Activated naive CD8-positive, alpha-beta T cell treated with anti-CD3 and anti-CD28 coated beads, Interleukin-2, amount 10 ng/mL, durations not matched to agents 7 days and 5 days (primary cell): ENCODE results near the gene SLC35F3. TPM values are rescaled to one million over a fixed set of nuclear protein-coding genes. Genes with fewer than 3 reads are reported as not detected.
"Not testable (repeated sequence)": the region's sequence is repeated elsewhere in the genome, so short reads cannot be mapped to it uniquely, and the experiment has no call there.

Experiments
- ATAC-seq: fragments of 150-1000 bp; cut with Tn5 transposase; one replicate; pipeline ENCODE4 v1.10.0; 2021; ENCODE audit warnings: low read depth, moderate library complexity
- POLR2A ChIA-PET: fragments of 350-600 bp; sonication (Branson Sonifier 250); formaldehyde crosslinking; loops from one replicate; lab custom pipeline; 2021; ENCODE audit warnings: antibody characterized with exemption; lab: Charles Lee
- DNase-seq: peaks from one replicate; pipeline ENCODE4 v3.0.0; 2021
- H3K27ac Mint-ChIP-seq: one replicate; pipeline ENCODE4 v1.8.0; 2022; ENCODE audit warnings: mild to moderate bottlenecking, mixed read lengths
- H3K27me3 Mint-ChIP-seq: one replicate; pipeline ENCODE4 v1.8.0; 2022; ENCODE audit warnings: mild to moderate bottlenecking, moderate library complexity, mixed read lengths
- H3K36me3 Mint-ChIP-seq: one replicate; pipeline ENCODE4 v1.8.0; 2021; ENCODE audit warnings: mild to moderate bottlenecking, mixed read lengths
- H3K4me1 Mint-ChIP-seq: one replicate; pipeline ENCODE4 v1.8.0; 2021; ENCODE audit warnings: mixed read lengths
- H3K4me3 Mint-ChIP-seq: one replicate; pipeline ENCODE4 v1.8.0; 2022; ENCODE audit warnings: mild to moderate bottlenecking, moderate library complexity, mixed read lengths
- H3K9me3 Mint-ChIP-seq: one replicate; pipeline ENCODE4 v1.8.0; 2021; ENCODE audit warnings: mixed read lengths
- total RNA-seq, 2 experiments: library from RNA; stranded (reverse); gene quantifications; one replicate each; pipeline ENCODE4 v1.2.3, GENCODE V29; 2021

The SLC35F3 gene
- total RNA-seq, 2 experiments from 2014 or later: 33.8 to 36.4 TPM

DNA sequence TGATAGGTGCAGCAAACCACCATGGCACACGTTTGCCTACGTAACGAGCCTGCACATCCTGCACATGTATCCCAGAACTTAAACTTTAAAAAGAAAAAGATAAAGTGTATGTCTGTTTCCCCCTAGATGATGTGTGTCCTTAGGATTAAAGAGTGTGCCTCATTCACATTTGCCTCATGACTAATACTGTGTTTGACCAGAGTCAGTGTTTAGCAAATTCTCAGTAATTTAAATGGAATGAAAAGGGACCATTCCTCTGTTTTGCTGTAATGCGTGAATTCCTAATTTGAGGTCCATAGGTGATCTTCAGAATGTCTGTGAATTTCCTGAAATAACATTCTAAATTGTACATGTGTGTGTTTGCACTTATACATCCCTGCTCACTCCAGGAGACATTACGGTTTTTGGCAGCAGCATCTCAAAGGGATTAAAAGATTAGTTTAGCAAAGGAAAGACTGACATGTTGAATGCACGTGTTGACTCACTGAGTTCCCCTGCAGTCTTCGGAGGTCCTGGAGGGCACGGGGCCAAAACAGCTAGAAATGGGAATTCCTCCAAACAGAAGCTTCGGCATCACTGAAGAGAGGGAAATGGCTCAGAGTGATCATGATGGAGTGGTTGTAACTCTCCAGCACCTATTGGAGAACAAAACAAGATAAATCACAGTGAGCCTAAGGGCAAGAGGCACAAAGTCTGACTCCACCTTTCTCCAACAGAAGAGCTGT is 19.1 kb upstream of the SLC35F3 start:
- POLR2A ChIA-PET: no interaction called here

DNA sequence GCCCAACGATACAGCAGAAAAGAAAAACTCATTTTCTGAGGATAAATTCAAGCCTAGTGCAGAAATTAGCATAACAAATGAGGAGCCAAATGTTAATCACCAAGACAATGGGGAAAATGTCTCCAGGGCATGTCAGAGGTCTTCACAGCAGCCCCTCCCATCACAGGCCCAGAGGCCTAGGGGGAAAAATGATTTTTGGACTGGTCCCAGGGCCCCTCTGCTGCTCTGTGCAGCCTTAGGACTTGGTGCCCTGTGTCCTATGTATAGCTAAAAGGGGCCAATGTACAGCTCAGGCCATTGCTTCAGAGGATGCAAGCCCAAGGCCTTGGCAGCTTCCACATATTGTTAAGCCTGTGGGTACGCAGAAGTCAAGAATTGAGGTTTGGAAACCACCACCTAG is 13.3 kb upstream of the SLC35F3 start:
- H3K36me3 Mint-ChIP-seq, H3K4me1 Mint-ChIP-seq, POLR2A ChIA-PET, H3K27me3 Mint-ChIP-seq, H3K27ac Mint-ChIP-seq, ATAC-seq, H3K4me3 Mint-ChIP-seq, DNase-seq: not testable (repeated sequence)
- peaks cover 13% of the 10 kb centered on the region for H3K9me3 Mint-ChIP-seq

More for the DNA sequence above, 19.1 kb upstream of the SLC35F3 start:
- no peak overlapping the region for H3K4me3 Mint-ChIP-seq
- ATAC-seq: no peak
- no peak overlapping the region for H3K27ac Mint-ChIP-seq
- no peaks in the 10 kb centered on the region for H3K27me3 Mint-ChIP-seq
- DNase-seq: no peak
- H3K9me3 Mint-ChIP-seq: peaks cover 10% of the 10 kb centered on the region
- no peaks in the 10 kb centered on the region for H3K4me1 Mint-ChIP-seq
- no peaks in the 10 kb centered on the region for H3K36me3 Mint-ChIP-seq

DNA sequence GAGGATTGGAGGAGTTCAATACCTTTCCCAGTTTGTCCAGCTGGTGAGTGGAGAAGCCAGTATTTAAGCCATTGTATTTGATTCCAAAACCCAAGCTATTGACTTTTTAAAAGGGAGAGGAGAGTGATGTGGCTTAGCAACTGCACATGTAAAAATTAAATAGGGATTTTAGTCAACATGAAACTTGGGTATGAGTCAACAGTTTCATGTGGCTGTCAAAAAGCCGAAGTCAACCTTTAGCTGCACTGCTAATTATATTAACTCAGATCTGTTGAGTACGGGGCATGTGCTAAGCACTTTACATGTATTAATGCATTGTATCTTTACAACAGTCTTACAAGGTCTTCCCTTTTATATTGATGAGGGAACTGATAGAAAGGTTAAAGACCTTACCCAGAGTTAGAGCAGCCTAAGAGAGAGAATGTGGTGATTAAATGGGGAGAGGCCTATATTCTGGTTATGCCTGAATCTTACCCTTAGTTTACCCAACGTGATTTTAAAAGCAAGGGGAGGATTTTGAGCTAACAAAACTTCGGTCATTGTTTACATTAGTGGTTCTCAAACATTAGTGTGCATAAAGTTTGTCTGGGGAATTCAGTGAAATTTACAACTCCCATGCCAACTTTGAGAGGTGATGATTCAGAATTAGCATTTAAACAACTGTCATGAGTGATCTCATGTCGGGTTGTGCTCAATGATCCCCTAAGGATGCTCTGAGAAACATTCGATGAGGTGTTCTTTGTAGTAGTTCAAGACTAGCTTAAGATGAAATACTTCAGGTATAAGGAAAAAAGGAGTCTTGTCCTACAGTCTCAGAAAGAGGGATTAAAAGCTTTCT is 6.9 kb upstream of the SLC35F3 start:
- Mint-ChIP-seq H3K4me3 (no peak overlapping the region), H3K9me3 (no peaks in the 10 kb centered on the region), H3K27ac (no peak overlapping the region), H3K27me3 (peaks cover 11% of the 10 kb centered on the region), H3K4me1 (no peaks in the 10 kb centered on the region), H3K36me3 (no peaks in the 10 kb centered on the region)
- DNase-seq: no peak
- ATAC-seq: no peak
- POLR2A ChIA-PET: no interaction called here

DNA sequence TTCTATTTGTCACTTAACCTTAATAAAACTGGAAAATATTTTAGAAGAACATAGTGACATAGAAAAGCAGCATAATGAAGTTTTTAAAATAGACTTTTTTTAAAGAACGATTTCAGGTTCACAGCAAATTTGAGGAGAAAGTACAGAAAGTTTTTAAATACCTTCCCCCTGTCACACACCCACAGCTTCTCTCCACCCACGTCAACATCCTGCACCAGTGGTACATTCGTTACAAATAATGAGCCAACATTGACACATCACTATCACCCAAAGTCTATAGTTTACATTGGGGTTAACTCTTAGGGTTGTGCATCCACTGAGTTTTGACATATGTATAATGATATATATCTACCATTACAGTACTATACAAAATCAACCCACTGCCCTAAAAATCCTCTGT is 3.0 kb upstream of the SLC35F3 start:
- Mint-ChIP-seq H3K27ac (no peak overlapping the region), H3K4me3 (no peak overlapping the region), H3K9me3 (peaks cover 2% of the 10 kb centered on the region), H3K27me3 (peaks cover 44% of the 10 kb centered on the region), H3K36me3 (peaks cover 4% of the 10 kb centered on the region), H3K4me1 (peaks cover 2% of the 10 kb centered on the region)
- POLR2A ChIA-PET: no interaction called here
- ATAC-seq (no peak), DNase-seq (no peak)

DNA sequence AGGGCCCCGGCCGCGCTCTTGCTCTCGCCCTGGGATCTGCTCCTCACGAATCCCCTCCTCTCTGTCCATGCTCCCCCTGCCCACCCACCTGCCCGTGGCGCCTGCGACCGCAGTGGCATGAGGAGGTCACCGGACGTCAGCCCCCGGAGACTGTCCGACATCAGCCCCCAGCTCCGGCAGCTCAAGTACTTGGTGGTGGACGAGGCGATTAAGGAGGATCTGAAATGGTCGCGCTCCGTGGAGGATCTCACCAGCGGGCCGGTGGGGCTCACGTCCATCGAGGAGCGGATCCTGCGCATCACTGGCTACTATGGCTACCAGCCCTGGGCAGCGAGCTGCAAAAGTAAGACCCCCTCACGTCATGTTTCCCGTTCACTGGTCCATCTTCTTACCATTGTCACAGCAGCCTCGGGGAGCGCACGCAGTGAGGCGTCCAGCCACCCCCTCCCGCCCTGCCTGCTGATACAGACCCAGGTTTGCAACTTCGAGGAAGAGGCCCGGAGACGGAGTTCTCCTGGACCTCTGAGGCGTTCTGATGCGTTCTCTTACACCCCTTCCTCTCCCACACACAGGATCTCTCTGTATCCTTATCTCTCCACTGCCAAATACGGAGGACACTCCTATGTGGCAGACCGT is 1.1 kb downstream of the SLC35F3 start:
- peaks cover 2% of the 10 kb centered on the region for H3K9me3 Mint-ChIP-seq
- ATAC-seq (no peak), DNase-seq (no peak)
- H3K4me3 Mint-ChIP-seq: no peak overlapping the region
- H3K36me3 Mint-ChIP-seq: peaks cover 4% of the 10 kb centered on the region
- no peak overlapping the region for H3K27ac Mint-ChIP-seq
- H3K27me3 Mint-ChIP-seq: peaks cover 62% of the 10 kb centered on the region
- peaks cover 2% of the 10 kb centered on the region for H3K4me1 Mint-ChIP-seq
- POLR2A ChIA-PET: no interaction called here

DNA sequence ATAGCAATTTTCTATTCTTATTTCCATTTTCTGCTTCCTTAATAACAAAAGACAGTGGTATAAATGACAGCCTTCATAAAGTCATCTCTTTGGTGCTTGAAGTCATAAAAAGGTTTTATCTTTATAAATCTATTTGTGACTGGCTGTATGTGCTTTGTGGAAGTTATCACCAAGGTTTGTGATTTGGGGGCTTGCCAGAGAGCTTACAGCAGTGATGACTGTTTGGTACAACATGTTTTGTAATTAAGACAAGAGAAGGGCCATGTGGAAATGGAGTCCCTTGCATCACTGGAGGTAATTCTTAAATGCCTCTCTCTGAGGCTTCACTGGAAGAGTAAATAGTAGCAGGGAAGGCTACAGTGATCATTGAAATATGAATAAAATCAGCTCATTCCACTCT is 2.7 kb downstream of the SLC35F3 start:
- ATAC-seq (no peak), DNase-seq (no peak)
- peaks cover 2% of the 10 kb centered on the region for H3K4me1 Mint-ChIP-seq
- POLR2A ChIA-PET: no interaction called here
- H3K4me3 Mint-ChIP-seq: no peak overlapping the region
- peaks cover 4% of the 10 kb centered on the region for H3K36me3 Mint-ChIP-seq
- peaks cover 2% of the 10 kb centered on the region for H3K9me3 Mint-ChIP-seq
- H3K27me3 Mint-ChIP-seq: peaks cover 55% of the 10 kb centered on the region
- H3K27ac Mint-ChIP-seq: no peak overlapping the region

DNA sequence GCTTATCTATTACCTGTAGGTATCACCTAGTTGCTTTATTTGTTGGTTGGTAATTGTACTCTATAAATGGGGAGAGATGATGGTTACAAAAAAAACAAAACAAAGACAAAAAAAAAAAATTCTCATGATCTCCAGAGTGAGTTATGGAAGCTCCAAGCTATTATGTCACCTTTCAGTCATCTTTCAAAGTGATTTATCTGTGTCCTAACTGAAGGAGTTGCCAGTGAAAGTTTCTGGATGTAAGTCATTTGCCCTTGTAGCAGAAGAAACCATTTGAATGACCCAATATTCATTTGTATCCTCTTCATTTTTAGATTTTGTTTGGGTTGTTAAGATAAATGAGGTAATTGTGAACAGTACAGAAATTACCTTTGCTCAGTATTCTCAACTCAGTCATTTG is 3.6 kb downstream of the SLC35F3 start:
- ATAC-seq (no peak), DNase-seq (no peak)
- POLR2A ChIA-PET: no interaction called here
- Mint-ChIP-seq H3K27me3 (peaks cover 48% of the 10 kb centered on the region), H3K9me3 (peaks cover 2% of the 10 kb centered on the region), H3K4me1 (peaks cover 2% of the 10 kb centered on the region), H3K27ac (no peak overlapping the region), H3K4me3 (no peak overlapping the region), H3K36me3 (peaks cover 4% of the 10 kb centered on the region)

DNA sequence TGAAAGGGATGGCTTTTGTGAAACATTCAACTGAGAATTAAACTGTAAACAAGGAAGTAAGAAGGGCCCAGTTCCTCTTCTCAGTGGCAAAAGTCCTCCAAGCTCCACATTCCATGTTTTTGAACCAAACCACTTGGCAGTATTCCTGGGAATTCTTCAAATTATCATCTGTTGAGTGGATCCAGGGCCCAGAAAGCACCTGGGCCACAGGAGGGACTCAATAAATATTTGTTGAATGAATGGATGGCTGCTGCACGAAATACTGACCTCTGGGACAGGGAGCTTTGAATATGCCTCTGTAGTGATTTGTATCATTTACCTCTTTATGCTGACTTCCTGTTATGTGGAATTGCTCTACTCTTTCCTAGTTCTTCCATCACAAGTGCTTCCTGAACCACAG is 4.7 kb downstream of the SLC35F3 start:
- H3K27me3 Mint-ChIP-seq: peaks cover 37% of the 10 kb centered on the region
- no peak overlapping the region for H3K4me3 Mint-ChIP-seq
- ATAC-seq (no peak), DNase-seq (no peak)
- POLR2A ChIA-PET: no interaction called here
- peaks cover 2% of the 10 kb centered on the region for H3K4me1 Mint-ChIP-seq
- peaks cover 3% of the 10 kb centered on the region for H3K36me3 Mint-ChIP-seq
- H3K27ac Mint-ChIP-seq: no peak overlapping the region
- peaks cover 1% of the 10 kb centered on the region for H3K9me3 Mint-ChIP-seq

DNA sequence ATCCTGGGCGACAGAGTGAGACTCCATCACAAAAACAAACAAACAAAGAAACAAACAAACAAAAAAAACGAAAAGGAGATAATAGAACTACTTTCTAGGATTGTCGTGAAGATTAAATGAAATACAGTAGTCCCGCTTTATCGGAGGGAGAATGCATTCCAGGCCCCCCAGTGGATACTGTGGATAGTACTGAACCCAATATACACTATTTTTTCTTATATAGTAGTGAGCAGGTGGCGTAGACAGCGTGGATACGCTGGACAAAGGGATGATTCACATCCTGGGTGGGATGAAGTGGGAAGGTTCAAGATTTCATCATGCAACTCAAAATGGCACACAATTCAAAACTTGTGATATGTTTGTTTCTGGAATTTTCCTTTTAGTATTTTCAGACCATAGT is 8.0 kb downstream of the SLC35F3 start:
- peaks cover 2% of the 10 kb centered on the region for H3K9me3 Mint-ChIP-seq
- H3K4me1 Mint-ChIP-seq: no peaks in the 10 kb centered on the region
- H3K4me3 Mint-ChIP-seq: no peak overlapping the region
- peaks cover 11% of the 10 kb centered on the region for H3K27me3 Mint-ChIP-seq
- POLR2A ChIA-PET: no interaction called here
- ATAC-seq (no peak), DNase-seq (no peak)
- H3K27ac Mint-ChIP-seq: no peak overlapping the region
- no peaks in the 10 kb centered on the region for H3K36me3 Mint-ChIP-seq

DNA sequence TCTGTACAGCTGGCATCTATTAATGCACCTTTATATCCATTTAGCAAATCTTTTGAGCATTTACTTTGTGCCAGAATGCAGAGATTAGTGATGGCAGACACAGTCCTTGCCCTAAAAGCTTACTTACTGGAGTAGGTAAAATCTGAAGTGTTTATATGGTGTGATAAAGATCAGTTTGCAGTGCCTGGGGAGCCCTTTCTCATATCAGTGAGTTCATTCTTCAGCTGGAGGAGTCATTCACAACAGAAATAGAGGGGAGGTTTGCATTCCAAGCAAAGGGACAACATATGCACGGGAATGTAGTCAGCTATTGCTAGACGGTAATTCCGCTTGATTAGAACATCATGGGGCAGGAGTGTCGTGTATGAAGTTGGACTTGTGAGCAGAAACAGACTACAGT is 8.4 kb downstream of the SLC35F3 start:
- no peaks in the 10 kb centered on the region for H3K36me3 Mint-ChIP-seq
- no peak overlapping the region for H3K4me3 Mint-ChIP-seq
- H3K4me1 Mint-ChIP-seq: no peaks in the 10 kb centered on the region

DNA sequence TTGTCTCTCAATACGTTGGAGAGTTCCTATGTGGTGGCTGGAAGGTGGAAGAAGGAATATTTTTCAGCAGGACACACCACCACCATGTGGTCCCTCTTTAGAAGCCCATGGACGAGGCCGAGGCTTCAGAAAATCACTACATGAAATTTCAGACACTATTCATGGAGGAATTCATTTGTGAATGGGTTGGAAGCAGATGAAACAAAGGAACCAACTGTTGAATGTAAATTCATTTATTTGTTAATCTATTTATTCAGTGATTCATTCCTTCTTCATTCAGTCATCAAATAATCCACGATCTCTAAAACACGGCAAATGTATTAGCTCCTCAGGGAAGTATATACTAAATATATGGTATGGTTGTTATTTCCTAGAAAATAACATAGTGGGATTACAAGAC is 12.2 kb downstream of the SLC35F3 start:
- POLR2A ChIA-PET: no interaction called here
- H3K36me3 Mint-ChIP-seq: no peaks in the 10 kb centered on the region
- no peak overlapping the region for H3K27ac Mint-ChIP-seq

More for the DNA sequence above, 8.4 kb downstream of the SLC35F3 start:
- peaks cover 2% of the 10 kb centered on the region for H3K9me3 Mint-ChIP-seq
- H3K27ac Mint-ChIP-seq: no peak overlapping the region
- ATAC-seq (no peak), DNase-seq (no peak)
- H3K27me3 Mint-ChIP-seq: peaks cover 6% of the 10 kb centered on the region
- POLR2A ChIA-PET: no interaction called here

DNA sequence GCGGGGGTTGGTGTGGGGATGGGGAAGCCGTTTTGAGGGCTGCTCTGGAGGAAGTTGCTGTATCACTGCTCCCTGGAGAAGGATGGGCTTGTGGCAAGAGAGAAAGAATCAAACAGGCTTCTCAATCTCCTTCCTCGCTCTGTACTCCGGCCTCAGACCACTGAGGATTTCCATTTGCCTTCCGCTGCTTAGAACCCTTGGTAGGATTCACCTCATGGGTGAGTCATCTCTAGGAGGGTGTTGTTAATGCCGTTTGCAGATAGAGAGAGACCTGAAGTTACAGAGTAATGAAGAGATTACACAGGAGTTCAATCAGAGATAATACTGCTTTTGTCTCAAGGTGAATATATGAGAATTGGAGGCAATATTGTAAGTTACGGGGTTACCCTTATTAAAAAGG is 15.3 kb downstream of the SLC35F3 start:
- H3K27ac Mint-ChIP-seq: no peak overlapping the region
- no peaks in the 10 kb centered on the region for H3K27me3 Mint-ChIP-seq
- ATAC-seq: no peak

More for the DNA sequence above, 12.2 kb downstream of the SLC35F3 start:
- H3K4me1 Mint-ChIP-seq: no peaks in the 10 kb centered on the region
- no peak for DNase-seq
- H3K9me3 Mint-ChIP-seq: peaks cover 2% of the 10 kb centered on the region
- H3K27me3 Mint-ChIP-seq: no peaks in the 10 kb centered on the region
- no peak overlapping the region for H3K4me3 Mint-ChIP-seq
- ATAC-seq: no peak

DNA sequence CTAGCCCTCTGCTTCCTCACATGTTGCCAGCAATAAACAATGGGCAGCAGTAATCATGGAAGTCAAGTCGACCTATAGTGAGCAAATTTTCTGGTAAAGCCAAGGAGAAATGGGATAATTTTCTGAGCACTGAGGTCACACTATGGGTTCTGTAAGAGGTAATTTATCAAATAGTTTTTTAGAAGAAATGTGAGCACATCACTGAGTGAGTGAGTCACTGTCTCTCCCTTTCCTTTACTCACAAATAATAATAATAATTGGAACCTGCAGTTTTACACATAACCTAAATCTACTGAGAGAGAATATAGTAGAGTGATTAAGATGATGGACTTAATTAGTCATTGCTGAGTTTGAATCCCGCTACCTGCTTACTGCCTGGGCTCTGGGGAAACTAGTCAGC is 23.6 kb downstream of the SLC35F3 start:
- H3K27me3 Mint-ChIP-seq: no peaks in the 10 kb centered on the region
- ATAC-seq: no peak

More for the DNA sequence above, 15.3 kb downstream of the SLC35F3 start:
- POLR2A ChIA-PET: no interaction called here
- Mint-ChIP-seq H3K9me3 (peaks cover 3% of the 10 kb centered on the region), H3K4me3 (no peak overlapping the region), H3K4me1 (no peaks in the 10 kb centered on the region), H3K36me3 (no peaks in the 10 kb centered on the region)
- DNase-seq: no peak

More for the DNA sequence above, 23.6 kb downstream of the SLC35F3 start:
- H3K27ac Mint-ChIP-seq: no peak overlapping the region
- H3K4me3 Mint-ChIP-seq: no peak overlapping the region
- DNase-seq: no peak
- H3K9me3 Mint-ChIP-seq: peaks cover 4% of the 10 kb centered on the region
- no peaks in the 10 kb centered on the region for H3K4me1 Mint-ChIP-seq
- POLR2A ChIA-PET: no interaction called here
- H3K36me3 Mint-ChIP-seq: no peaks in the 10 kb centered on the region
